ENCODE results near the gene AXDND1. TPM values are rescaled to one million over a fixed set of nuclear protein-coding genes. Genes with fewer than 3 reads are reported as not detected.

AXDND1 gene
- total and polyA plus RNA-seq, 9 of the 15 experiments (the other 6 are each of a cell fraction or from before 2014, with no cell fraction given): 0.03 to 0.13 (median 0.06) TPM; not detected in 5

GRCh38 chr1:179478370-179478769, 112.6 kb downstream of the AXDND1 start:
- ChIA-PET CTCF (ENCODE audit: low intra/inter-chr PET ratio) (no interaction called here), POLR2A (no interaction called here)
- H3K79me2 ChIP-seq (ENCODE audit: control insufficient read depth, insufficient read depth, low read length): no peaks in the 10 kb centered on the region
- no peaks in the 10 kb centered on the region for H4K20me1 ChIP-seq (replicated peaks; ENCODE audit: control insufficient read depth, insufficient read depth, low read length)
- H3K4me3 ChIP-seq: no peak overlapping the region
- no peaks in the 10 kb centered on the region for H3K27me3 ChIP-seq (ENCODE audit: control insufficient read depth in 2 of 2, insufficient read depth in 2 of 2, low read length in 2 of 2)
- FAIRE-seq (no peak), DNase-seq (ENCODE audit: extremely low read depth in 1 of 4, low spot score in 3 of 4) (no peak), ATAC-seq (no peak)
- H2AFZ ChIP-seq (ENCODE audit: low read depth, low read length): no peak overlapping the region
- no peaks in the 10 kb centered on the region for H3K36me3 ChIP-seq (ENCODE audit: control insufficient read depth, insufficient read depth, low read length)
- H3K9me1 ChIP-seq (ENCODE audit: control insufficient read depth, insufficient read depth, low read length): no peaks in the 10 kb centered on the region
- H3K4me2 ChIP-seq (ENCODE audit: insufficient read depth, low read length): no peak overlapping the region
- intact Hi-C loops (cut with micrococcal nuclease) (no loop called here), in situ Hi-C loops (cut with MboI) (no loop called here)
- no peak overlapping the region for H3K9ac ChIP-seq (ENCODE audit: insufficient read depth in 1 of 2, low read depth in 2 of 2, low read length in 2 of 2)
- peaks cover 6% of the 10 kb centered on the region for H3K9me3 ChIP-seq (replicated peaks; ENCODE audit: control insufficient read depth, insufficient read depth, low read depth, low read length)
- H3K27ac ChIP-seq (ENCODE audit: extremely low read depth, low read depth, low read length): no peak overlapping the region
- 0% methylated on average over 1 of the region's 1 CpG for WGBS (ENCODE audit: insufficient coverage, low coverage, missing lambda C conversion rate)
- TF ChIP-seq, protein P1, sequence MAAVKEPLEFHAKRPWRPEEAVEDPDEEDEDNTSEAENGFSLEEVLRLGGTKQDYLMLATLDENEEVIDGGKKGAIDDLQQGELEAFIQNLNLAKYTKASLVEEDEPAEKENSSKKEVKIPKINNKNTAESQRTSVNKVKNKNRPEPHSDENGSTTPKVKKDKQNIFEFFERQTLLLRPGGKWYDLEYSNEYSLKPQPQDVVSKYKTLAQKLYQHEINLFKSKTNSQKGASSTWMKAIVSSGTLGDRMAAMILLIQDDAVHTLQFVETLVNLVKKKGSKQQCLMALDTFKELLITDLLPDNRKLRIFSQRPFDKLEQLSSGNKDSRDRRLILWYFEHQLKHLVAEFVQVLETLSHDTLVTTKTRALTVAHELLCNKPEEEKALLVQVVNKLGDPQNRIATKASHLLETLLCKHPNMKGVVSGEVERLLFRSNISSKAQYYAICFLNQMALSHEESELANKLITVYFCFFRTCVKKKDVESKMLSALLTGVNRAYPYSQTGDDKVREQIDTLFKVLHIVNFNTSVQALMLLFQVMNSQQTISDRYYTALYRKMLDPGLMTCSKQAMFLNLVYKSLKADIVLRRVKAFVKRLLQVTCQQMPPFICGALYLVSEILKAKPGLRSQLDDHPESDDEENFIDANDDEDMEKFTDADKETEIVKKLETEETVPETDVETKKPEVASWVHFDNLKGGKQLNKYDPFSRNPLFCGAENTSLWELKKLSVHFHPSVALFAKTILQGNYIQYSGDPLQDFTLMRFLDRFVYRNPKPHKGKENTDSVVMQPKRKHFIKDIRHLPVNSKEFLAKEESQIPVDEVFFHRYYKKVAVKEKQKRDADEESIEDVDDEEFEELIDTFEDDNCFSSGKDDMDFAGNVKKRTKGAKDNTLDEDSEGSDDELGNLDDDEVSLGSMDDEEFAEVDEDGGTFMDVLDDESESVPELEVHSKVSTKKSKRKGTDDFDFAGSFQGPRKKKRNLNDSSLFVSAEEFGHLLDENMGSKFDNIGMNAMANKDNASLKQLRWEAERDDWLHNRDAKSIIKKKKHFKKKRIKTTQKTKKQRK (IDR thresholded peaks at IDR 0.05; ENCODE audit: borderline replicate concordance, low read depth, low read length): peak; percentile 46; the same call in 1 of the 2 replicates
- no peak for TF ChIP-seq ZBTB17 (CRISPR knock-in tag; IDR thresholded peaks at IDR 0.05)
- no peak for TF ChIP-seq CTCF (IDR thresholded peaks at IDR 0.05 in 2 of 3, conservative IDR thresholded peaks at IDR 0.05 in 1 of 3; ENCODE audit: insufficient read depth in 2 of 3, low read depth in 1 of 3, low read length in 3 of 3)
- no peak for TF ChIP-seq CREB5 (CRISPR knock-in tag; IDR thresholded peaks at IDR 0.05)
- no peak for TF ChIP-seq ZNF696 (CRISPR knock-in tag; conservative IDR thresholded peaks at IDR 0.05)
- peak; percentile 50 for TF ChIP-seq ZFP36 (IDR thresholded peaks at IDR 0.05; ENCODE audit: low read depth, low read length, partially characterized antibody)
- no peak for TF ChIP-seq ZNF717 (CRISPR knock-in tag; IDR thresholded peaks at IDR 0.05)
- TF ChIP-seq, protein P2, sequence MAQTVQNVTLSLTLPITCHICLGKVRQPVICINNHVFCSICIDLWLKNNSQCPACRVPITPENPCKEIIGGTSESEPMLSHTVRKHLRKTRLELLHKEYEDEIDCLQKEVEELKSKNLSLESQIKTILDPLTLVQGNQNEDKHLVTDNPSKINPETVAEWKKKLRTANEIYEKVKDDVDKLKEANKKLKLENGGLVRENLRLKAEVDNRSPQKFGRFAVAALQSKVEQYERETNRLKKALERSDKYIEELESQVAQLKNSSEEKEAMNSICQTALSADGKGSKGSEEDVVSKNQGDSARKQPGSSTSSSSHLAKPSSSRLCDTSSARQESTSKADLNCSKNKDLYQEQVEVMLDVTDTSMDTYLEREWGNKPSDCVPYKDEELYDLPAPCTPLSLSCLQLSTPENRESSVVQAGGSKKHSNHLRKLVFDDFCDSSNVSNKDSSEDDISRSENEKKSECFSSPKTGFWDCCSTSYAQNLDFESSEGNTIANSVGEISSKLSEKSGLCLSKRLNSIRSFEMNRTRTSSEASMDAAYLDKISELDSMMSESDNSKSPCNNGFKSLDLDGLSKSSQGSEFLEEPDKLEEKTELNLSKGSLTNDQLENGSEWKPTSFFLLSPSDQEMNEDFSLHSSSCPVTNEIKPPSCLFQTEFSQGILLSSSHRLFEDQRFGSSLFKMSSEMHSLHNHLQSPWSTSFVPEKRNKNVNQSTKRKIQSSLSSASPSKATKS (CRISPR knock-in tag; IDR thresholded peaks at IDR 0.05): no peak
- TF ChIP-seq ZZZ3 (IDR thresholded peaks at IDR 0.05): no peak
- no peak for TF ChIP-seq FOXK2 (conservative IDR thresholded peaks at IDR 0.05 in 1 of 2, IDR thresholded peaks at IDR 0.05 in 1 of 2; ENCODE audit: low read depth in 2 of 2)
- TF ChIP-seq PHF21A (IDR thresholded peaks at IDR 0.05; ENCODE audit: borderline replicate concordance, low read depth): no peak
- no peak for TF ChIP-seq KLF1 (tag; IDR thresholded peaks at IDR 0.05)
- TF ChIP-seq RB1 (IDR thresholded peaks at IDR 0.05; ENCODE audit: low read depth): no peak
- TF ChIP-seq DMBX1 (CRISPR knock-in tag; IDR thresholded peaks at IDR 0.05; ENCODE audit: borderline replicate concordance): no peak
- TF ChIP-seq BRD9 (IDR thresholded peaks at IDR 0.05; ENCODE audit: low read depth, partially characterized antibody): no peak
- H3K4me1 ChIP-seq (replicated peaks in 1 of 2; ENCODE audit: control insufficient read depth in 2 of 2, insufficient read depth in 2 of 2, low read length in 2 of 2): no peaks in the 10 kb centered on the region
- no TSS peak for BruUV-seq (replicated peaks)

All from K562 (cell line).